NB4 (cell line): ENCODE data around the gene NR2F1-AS1.

Experiments
- MYC ChIP-seq: IDR thresholded peaks from 2 replicates; pipeline ENCODE4 v1.6.1; 2011; ENCODE audit warnings: low read depth, low read length
- POLR2A ChIP-seq: IDR thresholded peaks from 2 replicates; pipeline ENCODE4 v1.6.1; 2011; ENCODE audit warnings: mild to moderate bottlenecking; ENCODE audit not compliant: insufficient read length; ENCODE audit errors: extremely low read depth
- TF ChIP-seq, protein P1 (sequence below): IDR thresholded peaks from one replicate; pipeline ENCODE4 v1.5.1; 2012; ENCODE audit warnings: low read depth, low read length

DNA sequence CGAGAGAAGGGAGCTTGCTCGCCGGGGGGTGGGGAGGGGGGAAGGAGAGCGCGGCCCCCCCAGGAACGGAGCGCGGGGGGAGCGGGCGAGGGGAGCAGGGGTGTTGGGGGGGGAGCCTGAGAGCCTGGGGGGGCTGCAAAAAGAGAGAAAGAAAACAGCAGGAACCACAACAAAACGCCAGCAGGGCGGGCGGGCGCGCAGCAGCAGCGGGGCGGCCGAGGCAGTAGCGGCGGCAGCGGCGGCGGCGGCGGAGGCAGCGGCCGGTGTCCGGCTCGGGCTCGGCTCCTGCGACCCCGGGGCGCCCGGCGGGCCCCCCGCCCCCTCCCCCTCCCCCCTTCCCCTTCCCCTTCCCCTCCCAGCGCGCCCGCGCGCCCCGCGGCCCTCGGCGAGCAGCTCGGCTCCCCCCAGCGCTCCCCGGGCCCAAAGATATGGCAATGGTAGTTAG, 3.6 kb upstream of the NR2F1-AS1 start:
- TF ChIP-seq POLR2A (no peak), MYC (no peak)
- TF ChIP-seq, protein P1, sequence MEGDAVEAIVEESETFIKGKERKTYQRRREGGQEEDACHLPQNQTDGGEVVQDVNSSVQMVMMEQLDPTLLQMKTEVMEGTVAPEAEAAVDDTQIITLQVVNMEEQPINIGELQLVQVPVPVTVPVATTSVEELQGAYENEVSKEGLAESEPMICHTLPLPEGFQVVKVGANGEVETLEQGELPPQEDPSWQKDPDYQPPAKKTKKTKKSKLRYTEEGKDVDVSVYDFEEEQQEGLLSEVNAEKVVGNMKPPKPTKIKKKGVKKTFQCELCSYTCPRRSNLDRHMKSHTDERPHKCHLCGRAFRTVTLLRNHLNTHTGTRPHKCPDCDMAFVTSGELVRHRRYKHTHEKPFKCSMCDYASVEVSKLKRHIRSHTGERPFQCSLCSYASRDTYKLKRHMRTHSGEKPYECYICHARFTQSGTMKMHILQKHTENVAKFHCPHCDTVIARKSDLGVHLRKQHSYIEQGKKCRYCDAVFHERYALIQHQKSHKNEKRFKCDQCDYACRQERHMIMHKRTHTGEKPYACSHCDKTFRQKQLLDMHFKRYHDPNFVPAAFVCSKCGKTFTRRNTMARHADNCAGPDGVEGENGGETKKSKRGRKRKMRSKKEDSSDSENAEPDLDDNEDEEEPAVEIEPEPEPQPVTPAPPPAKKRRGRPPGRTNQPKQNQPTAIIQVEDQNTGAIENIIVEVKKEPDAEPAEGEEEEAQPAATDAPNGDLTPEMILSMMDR = no peak
